ENCODE measurements around the gene KCNMB2. TPM values are rescaled to one million over a fixed set of nuclear protein-coding genes. Genes with fewer than 3 reads are reported as not detected.
A peak's percentile ranks its signal among the peaks of the same experiment; 100 is the strongest.

KCNMB2 gene
- total RNA-seq, 1 donor from 2014 or later = 1.2 TPM

DNA sequence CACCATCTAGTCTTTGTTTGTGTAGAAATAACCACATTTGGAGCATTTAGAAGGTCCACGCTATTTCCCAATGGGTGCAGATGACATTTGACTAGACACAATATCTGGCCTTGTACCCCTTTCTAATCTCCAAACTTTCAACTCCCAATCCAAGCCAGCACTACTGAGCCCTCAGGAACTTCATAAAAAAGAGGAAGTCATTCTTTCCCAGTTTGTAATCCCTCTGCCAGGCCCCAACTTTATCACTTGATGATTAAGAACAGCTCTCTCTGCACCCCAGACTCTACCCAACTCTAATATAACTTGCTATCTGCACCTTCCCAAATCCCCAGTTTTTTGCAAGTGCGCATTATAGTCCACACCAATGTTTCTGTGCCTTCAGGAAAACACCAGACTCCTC lies 170.2 kb downstream of the KCNMB2 start:
- Histone ChIP-seq H3K4me3 (no peak overlapping the region), H3K36me3 (no peaks in the 10 kb centered on the region), H3K4me1 (no peaks in the 10 kb centered on the region), H3K9me3 (no peaks in the 10 kb centered on the region), H3K27me3 (no peaks in the 10 kb centered on the region), H3K27ac (no peak overlapping the region)
- DNase-seq (no peak), ATAC-seq (no peak)
- intact Hi-C loops (cut with DNase I) = no loop called here
- TF ChIP-seq, protein P1, sequence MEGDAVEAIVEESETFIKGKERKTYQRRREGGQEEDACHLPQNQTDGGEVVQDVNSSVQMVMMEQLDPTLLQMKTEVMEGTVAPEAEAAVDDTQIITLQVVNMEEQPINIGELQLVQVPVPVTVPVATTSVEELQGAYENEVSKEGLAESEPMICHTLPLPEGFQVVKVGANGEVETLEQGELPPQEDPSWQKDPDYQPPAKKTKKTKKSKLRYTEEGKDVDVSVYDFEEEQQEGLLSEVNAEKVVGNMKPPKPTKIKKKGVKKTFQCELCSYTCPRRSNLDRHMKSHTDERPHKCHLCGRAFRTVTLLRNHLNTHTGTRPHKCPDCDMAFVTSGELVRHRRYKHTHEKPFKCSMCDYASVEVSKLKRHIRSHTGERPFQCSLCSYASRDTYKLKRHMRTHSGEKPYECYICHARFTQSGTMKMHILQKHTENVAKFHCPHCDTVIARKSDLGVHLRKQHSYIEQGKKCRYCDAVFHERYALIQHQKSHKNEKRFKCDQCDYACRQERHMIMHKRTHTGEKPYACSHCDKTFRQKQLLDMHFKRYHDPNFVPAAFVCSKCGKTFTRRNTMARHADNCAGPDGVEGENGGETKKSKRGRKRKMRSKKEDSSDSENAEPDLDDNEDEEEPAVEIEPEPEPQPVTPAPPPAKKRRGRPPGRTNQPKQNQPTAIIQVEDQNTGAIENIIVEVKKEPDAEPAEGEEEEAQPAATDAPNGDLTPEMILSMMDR (IDR thresholded peaks at IDR 0.05) = no peak

DNA sequence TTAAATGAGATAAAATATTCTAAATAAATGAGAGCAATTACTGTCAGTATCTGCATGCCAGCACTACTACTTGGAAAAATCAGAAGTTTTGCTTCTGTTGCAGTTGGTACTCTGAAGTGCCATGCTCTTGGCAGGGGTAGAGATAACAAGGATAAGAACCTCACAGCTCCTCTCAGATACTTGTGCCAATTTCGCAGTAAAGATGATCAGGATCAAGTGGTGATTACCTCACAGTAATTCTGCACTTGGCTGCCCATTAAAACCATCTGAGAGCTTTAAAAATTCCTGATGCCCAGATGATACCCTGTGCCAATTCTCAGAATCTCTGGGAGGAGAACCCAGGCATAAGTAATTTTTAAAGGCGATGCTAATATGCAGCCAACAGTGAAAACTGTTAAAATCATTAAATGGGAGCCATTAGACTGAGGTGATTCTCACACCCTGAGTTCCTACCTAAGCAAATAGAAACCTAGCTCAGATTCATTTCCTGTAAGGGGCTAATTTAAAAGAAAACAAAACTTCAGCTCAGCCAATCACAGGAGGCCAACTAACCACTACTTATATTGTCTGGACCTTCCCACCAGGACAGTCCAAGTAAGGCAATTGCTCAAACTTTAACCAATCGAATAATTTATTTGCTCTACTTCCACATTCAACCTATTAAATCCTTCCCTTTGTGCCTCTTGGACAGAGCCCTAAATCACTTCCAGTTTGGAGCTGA lies 171.2 kb downstream of the KCNMB2 start:
- Histone ChIP-seq H3K27me3 (no peaks in the 10 kb centered on the region), H3K27ac (no peak overlapping the region), H3K4me1 (no peaks in the 10 kb centered on the region), H3K9me3 (no peaks in the 10 kb centered on the region), H3K36me3 (no peaks in the 10 kb centered on the region), H3K4me3 (no peak overlapping the region)
- ATAC-seq = no peak
- DNase-seq = no peak
- intact Hi-C loops (cut with DNase I) = no loop called here
- TF ChIP-seq, protein P1 (IDR thresholded peaks at IDR 0.05) = no peak

DNA sequence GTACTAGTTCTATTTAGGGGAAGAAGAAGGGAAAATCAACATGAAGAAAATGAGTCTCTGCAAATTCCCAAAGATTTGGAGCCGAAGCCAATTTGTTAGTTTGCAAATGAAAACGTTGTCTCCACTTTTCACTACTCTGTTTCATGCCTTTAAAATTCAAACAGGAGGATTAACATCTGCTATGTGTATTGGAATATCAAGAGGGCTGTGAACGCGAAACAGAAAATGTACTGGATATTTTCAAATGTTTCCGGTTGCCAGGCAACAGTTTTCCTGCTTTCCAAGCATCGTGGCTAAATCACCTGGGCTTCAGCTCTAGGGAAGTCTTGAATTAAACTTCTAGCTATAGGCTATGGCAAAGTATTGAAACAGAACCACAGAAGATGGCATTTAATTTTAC lies 172.8 kb downstream of the KCNMB2 start:
- DNase-seq = no peak
- no peaks in the 10 kb centered on the region for H3K9me3 ChIP-seq
- intact Hi-C loops (cut with DNase I) = no loop called here

DNA sequence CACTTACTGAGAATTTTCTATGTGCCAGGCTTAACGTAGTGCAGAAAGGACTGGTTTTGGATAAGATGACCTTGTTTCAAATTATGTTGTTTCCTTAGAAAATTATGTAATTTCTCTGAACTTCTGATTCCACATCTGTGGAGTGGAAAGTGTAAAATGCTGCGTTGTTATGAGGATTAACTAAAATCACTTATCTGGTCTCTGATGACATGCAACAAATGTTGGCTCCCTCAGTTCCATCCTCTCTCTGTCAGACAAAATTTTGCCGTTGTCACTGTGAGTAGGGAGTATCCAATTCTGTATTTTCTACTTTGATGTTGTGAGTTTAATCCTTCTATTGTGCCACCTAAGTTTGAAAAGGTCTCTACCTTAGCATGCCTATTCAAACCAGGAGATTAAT lies 175.5 kb downstream of the KCNMB2 start:
- H3K4me1 ChIP-seq = no peaks in the 10 kb centered on the region
- intact Hi-C loops (cut with DNase I) = no loop called here
- no peaks in the 10 kb centered on the region for H3K27me3 ChIP-seq
- TF ChIP-seq, protein P1 (IDR thresholded peaks at IDR 0.05) = no peak
- no peak overlapping the region for H3K4me3 ChIP-seq
- H3K9me3 ChIP-seq = no peaks in the 10 kb centered on the region
- DNase-seq (no peak), ATAC-seq (no peak)
- H3K36me3 ChIP-seq = no peaks in the 10 kb centered on the region
- no peak overlapping the region for H3K27ac ChIP-seq

More for the DNA sequence above, 172.8 kb downstream of the KCNMB2 start:
- TF ChIP-seq, protein P1 (IDR thresholded peaks at IDR 0.05) = no peak
- no peak for ATAC-seq
- Histone ChIP-seq H3K4me3 (no peak overlapping the region), H3K27me3 (no peaks in the 10 kb centered on the region), H3K36me3 (no peaks in the 10 kb centered on the region), H3K27ac (no peak overlapping the region), H3K4me1 (no peaks in the 10 kb centered on the region)

DNA sequence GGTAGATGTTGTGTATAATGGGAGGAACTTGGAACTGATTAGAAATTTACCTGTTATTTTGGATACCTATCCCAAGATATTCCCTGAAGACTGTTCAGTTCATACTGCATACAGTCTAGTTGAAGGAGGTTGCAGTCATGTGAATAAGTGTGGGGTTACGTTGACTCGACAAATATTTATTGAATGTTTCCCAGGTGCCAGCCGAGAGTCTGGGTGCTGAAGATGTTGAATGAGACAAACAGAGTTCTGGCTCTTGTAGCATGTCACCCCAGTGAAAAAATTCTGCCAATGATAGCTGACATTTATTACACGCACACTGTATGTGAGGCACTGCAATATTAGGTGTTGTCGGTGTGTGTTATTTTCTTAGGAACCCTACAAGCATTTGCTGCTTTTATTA lies 176.0 kb downstream of the KCNMB2 start:
- no peaks in the 10 kb centered on the region for H3K36me3 ChIP-seq
- peak; percentile 45 for ATAC-seq
- H3K9me3 ChIP-seq = no peaks in the 10 kb centered on the region
- DNase-seq = no peak
- H3K4me1 ChIP-seq = no peaks in the 10 kb centered on the region
- intact Hi-C loops (cut with DNase I) = no loop called here
- TF ChIP-seq, protein P1 (IDR thresholded peaks at IDR 0.05) = no peak
- no peak overlapping the region for H3K4me3 ChIP-seq
- no peaks in the 10 kb centered on the region for H3K27me3 ChIP-seq
- no peak overlapping the region for H3K27ac ChIP-seq

Data from upper lobe of right lung (tissue), 1 donor.